ENCODE measurements around the gene IPO7. TPM values are rescaled to one million over a fixed set of nuclear protein-coding genes. Genes with fewer than 3 reads are reported as not detected.

The IPO7 gene
- total and polyA plus RNA-seq, 2 donors (not counting 1 experiment from before 2014, with no cell fraction given), result 70.0 to 128 TPM

GRCh38 chr11:9494316-9494715 lies 109.9 kb downstream of the IPO7 start:
- H3K9ac ChIP-seq (ENCODE audit: insufficient read depth, low read length), result no peak overlapping the region
- no peak overlapping the region for H3K4me3 ChIP-seq (replicated peaks in 1 of 4; ENCODE audit: control extremely low read depth in 1 of 4, insufficient read depth in 1 of 4, low read depth in 3 of 4, low read length in 4 of 4)
- no peaks in the 10 kb centered on the region for H3K9me3 ChIP-seq (ENCODE audit: control insufficient read depth, insufficient read depth, low read depth, low read length)
- no peak overlapping the region for H3K4me2 ChIP-seq (ENCODE audit: extremely low read depth, insufficient read depth, low read length)
- no peaks in the 10 kb centered on the region for H3K27me3 ChIP-seq (ENCODE audit: control insufficient read depth, insufficient read depth, low read length)
- H3K79me2 ChIP-seq (ENCODE audit: control insufficient read depth, insufficient read depth, low read length), result no peaks in the 10 kb centered on the region
- no peaks in the 10 kb centered on the region for H4K20me1 ChIP-seq (ENCODE audit: control insufficient read depth, extremely low read depth, insufficient read depth, low read length)
- TF ChIP-seq EZH2 (IDR thresholded peaks at IDR 0.05; ENCODE audit: low read length, missing control alignments) (no peak), CTCF (conservative IDR thresholded peaks at IDR 0.05 in 1 of 2, IDR thresholded peaks at IDR 0.05 in 1 of 2; ENCODE audit: low read depth in 1 of 2, low read length in 2 of 2) (no peak)
- H3K4me1 ChIP-seq (ENCODE audit: control insufficient read depth, extremely low read depth, insufficient read depth, low read length), result peaks cover 4% of the 10 kb centered on the region
- no peak overlapping the region for H2AFZ ChIP-seq (ENCODE audit: low read length)
- no peak for DNase-seq (ENCODE audit: low read depth in 2 of 2)
- H3K36me3 ChIP-seq (ENCODE audit: control insufficient read depth, insufficient read depth, low read length), result no peaks in the 10 kb centered on the region
- no peak overlapping the region for H3K27ac ChIP-seq (ENCODE audit: insufficient read depth, low read length)

- H3K9me3 ChIP-seq (ENCODE audit: control insufficient read depth, insufficient read depth, low read depth, low read length), result no peaks in the 10 kb centered on the region
- H2AFZ ChIP-seq (ENCODE audit: low read length), result no peak overlapping the region
- no peaks in the 10 kb centered on the region for H4K20me1 ChIP-seq (ENCODE audit: control insufficient read depth, extremely low read depth, insufficient read depth, low read length)
- no peak overlapping the region for H3K27ac ChIP-seq (ENCODE audit: insufficient read depth, low read length)
- H3K36me3 ChIP-seq (ENCODE audit: control insufficient read depth, insufficient read depth, low read length), result no peaks in the 10 kb centered on the region
- H3K27me3 ChIP-seq (ENCODE audit: control insufficient read depth, insufficient read depth, low read length), result no peaks in the 10 kb centered on the region
- no peak overlapping the region for H3K4me2 ChIP-seq (ENCODE audit: extremely low read depth, insufficient read depth, low read length)
- TF ChIP-seq EZH2 (IDR thresholded peaks at IDR 0.05; ENCODE audit: low read length, missing control alignments) (no peak), CTCF (conservative IDR thresholded peaks at IDR 0.05 in 1 of 2, IDR thresholded peaks at IDR 0.05 in 1 of 2; ENCODE audit: low read depth in 1 of 2, low read length in 2 of 2) (no peak)
- no peak for DNase-seq (ENCODE audit: low read depth in 2 of 2)
- no peak overlapping the region for H3K4me3 ChIP-seq (replicated peaks in 1 of 4; ENCODE audit: control extremely low read depth in 1 of 4, insufficient read depth in 1 of 4, low read depth in 3 of 4, low read length in 4 of 4)
- no peak overlapping the region for H3K9ac ChIP-seq (ENCODE audit: insufficient read depth, low read length)
- no peaks in the 10 kb centered on the region for H3K4me1 ChIP-seq (ENCODE audit: control insufficient read depth, extremely low read depth, insufficient read depth, low read length)
- H3K79me2 ChIP-seq (ENCODE audit: control insufficient read depth, insufficient read depth, low read length), result no peaks in the 10 kb centered on the region
Measured at GRCh38 chr11:9495803-9496514, 111.5 kb downstream of the IPO7 start.

Other genes with a start within 250 kb of the IPO7 start
- gene DENND5A, start 119.3 kb upstream of the IPO7 start, total RNA-seq, result 124 and 235 TPM in 2 replicates
- 125 and 128 TPM in 2 replicates for gene DENND5A, start 119.3 kb upstream of the IPO7 start, polyA plus RNA-seq
- gene TMEM41B, start 70.1 kb upstream of the IPO7 start, total RNA-seq, result 48.8 and 59.1 TPM in 2 replicates
- gene TMEM41B, start 70.1 kb upstream of the IPO7 start, polyA plus RNA-seq, result 27.2 and 43.7 TPM in 2 replicates
- gene ZNF143, start 76.4 kb downstream of the IPO7 start, total RNA-seq, result 36.2 and 37.5 TPM in 2 replicates
- gene ZNF143, start 76.4 kb downstream of the IPO7 start, polyA plus RNA-seq, result 22.6 and 22.8 TPM in 2 replicates
- gene WEE1, start 189.0 kb downstream of the IPO7 start, total RNA-seq, result 24.4 and 55.2 TPM in 2 replicates
- gene WEE1, start 189.0 kb downstream of the IPO7 start, polyA plus RNA-seq, result 47.2 and 77.5 TPM in 2 replicates